OCI-LY1 (cell line): ENCODE results near the gene GPR21.

Experiments
- H2AFZ ChIP-seq: fragments of 200-600 bp; sonication (generic), shearing (Covaris generic); 2 replicates; pipeline ENCODE4 v1.6.0; 2014; ENCODE audit warnings: antibody characterized with exemption, mild to moderate bottlenecking, low read length
- H3F3A ChIP-seq: fragments of 200-600 bp; sonication (generic), shearing (Covaris generic); 2 replicates; pipeline ENCODE4 v1.6.0; 2014; ENCODE audit warnings: mild to moderate bottlenecking, antibody characterized with exemption, low read length, moderate library complexity; ENCODE audit not compliant: insufficient read depth
- H3K27ac ChIP-seq: fragments of 200-600 bp; sonication (generic); 2 replicates; pipeline ENCODE4 v1.5.1; 2014; ENCODE audit warnings: low read length, mixed run types, mild to moderate bottlenecking, low read depth; ENCODE audit not compliant: poor library complexity, severe bottlenecking
- H3K27me3 ChIP-seq: fragments of 200-600 bp; sonication (generic); 2 replicates; pipeline ENCODE4 v1.6.0; 2014; ENCODE audit warnings: antibody characterized with exemption, mild to moderate bottlenecking, low read length, moderate library complexity; ENCODE audit not compliant: insufficient read depth
- H3K36me3 ChIP-seq: fragments of 200-600 bp; sonication (generic); 2 replicates; pipeline ENCODE4 v1.6.1; 2014; ENCODE audit warnings: mild to moderate bottlenecking, antibody characterized with exemption, low read length, moderate library complexity, mixed read lengths; ENCODE audit not compliant: insufficient read depth
- H3K4me1 ChIP-seq: fragments of 200-600 bp; sonication (generic); 2 replicates; pipeline ENCODE4 v1.5.1; 2014; ENCODE audit warnings: mild to moderate bottlenecking, low read length, moderate library complexity; ENCODE audit not compliant: insufficient read depth, severe bottlenecking
- H3K4me2 ChIP-seq: fragments of 200-600 bp; sonication (generic), shearing (Covaris generic); 2 replicates; pipeline ENCODE4 v1.6.1; 2014; ENCODE audit warnings: low read length
- H3K4me3 ChIP-seq: fragments of 200-600 bp; sonication (generic); 2 replicates; pipeline ENCODE4 v1.5.1; 2014; ENCODE audit warnings: low read length, low read depth, mild to moderate bottlenecking, mixed read lengths; ENCODE audit not compliant: poor library complexity, severe bottlenecking
- H3K79me2 ChIP-seq: fragments of 200-600 bp; shearing (Covaris generic); 2 replicates; pipeline ENCODE4 v1.6.1; 2016; ENCODE audit warnings: mixed run types, low read length, mixed read lengths; ENCODE audit not compliant: insufficient read depth
- H3K9ac ChIP-seq: fragments of 200-600 bp; sonication (generic), shearing (Covaris generic); 2 replicates; pipeline ENCODE4 v1.6.1; 2014; ENCODE audit warnings: mild to moderate bottlenecking, low read length, mixed read lengths
- H3K9me2 ChIP-seq: fragments of 200-600 bp; sonication (generic), shearing (Covaris generic); 2 replicates; pipeline ENCODE4 v1.6.1; 2014; ENCODE audit warnings: low read depth, mild to moderate bottlenecking, low read length, mixed read lengths
- H3K9me3 ChIP-seq: fragments of 200-600 bp; shearing (Covaris generic); 2 replicates; pipeline ENCODE4 v1.6.1; 2014; ENCODE audit warnings: low read length, mixed read lengths
- H4K20me1 ChIP-seq: fragments of 200-600 bp; sonication (generic), shearing (Covaris generic); 2 replicates; pipeline ENCODE4 v1.6.0; 2016; ENCODE audit warnings: mild to moderate bottlenecking, low read length; ENCODE audit not compliant: insufficient read depth
- CTCF ChIP-seq: fragments of 200-600 bp; sonication (generic), shearing (Covaris generic); IDR thresholded peaks from 2 replicates; pipeline ENCODE4 v1.5.1; 2017; ENCODE audit warnings: mild to moderate bottlenecking, antibody characterized with exemption, low read length, moderate library complexity, mixed read lengths
- EZH2 ChIP-seq: fragments of 200-600 bp; sonication (generic), shearing (Covaris generic); IDR thresholded peaks from 2 replicates; pipeline ENCODE4 v1.8.0; 2017; ENCODE audit warnings: borderline replicate concordance, mixed run types, mild to moderate bottlenecking, antibody characterized with exemption, low read length, moderate library complexity, mixed read lengths

GPR21 gene

GRCh38 chr9:123043081-123043939 lies 9.8 kb downstream of the GPR21 start:
- H3K9me2 ChIP-seq, result no peaks in the 10 kb centered on the region
- no peaks in the 10 kb centered on the region for H3K9me3 ChIP-seq
- no peaks in the 10 kb centered on the region for H3F3A ChIP-seq
- H3K79me2 ChIP-seq, result no peaks in the 10 kb centered on the region
- peaks cover 34% of the 10 kb centered on the region for H3K36me3 ChIP-seq
- no peak overlapping the region for H3K9ac ChIP-seq
- H3K27ac ChIP-seq, result no peak overlapping the region
- H2AFZ ChIP-seq, result no peak overlapping the region
- no peak overlapping the region for H3K4me3 ChIP-seq
- TF ChIP-seq EZH2 (no peak), CTCF (no peak)
- H4K20me1 ChIP-seq, result no peaks in the 10 kb centered on the region
- H3K4me2 ChIP-seq, result no peak overlapping the region
- H3K27me3 ChIP-seq, result no peaks in the 10 kb centered on the region
- H3K4me1 ChIP-seq, result no peaks in the 10 kb centered on the region

GRCh38 chr9:123044586-123044985 lies 11.1 kb downstream of the GPR21 start:
- no peaks in the 10 kb centered on the region for H3F3A ChIP-seq
- no peaks in the 10 kb centered on the region for H3K79me2 ChIP-seq
- peaks cover 34% of the 10 kb centered on the region for H3K36me3 ChIP-seq
- no peak for TF ChIP-seq CTCF
- no peak for TF ChIP-seq EZH2
- no peaks in the 10 kb centered on the region for H3K9me2 ChIP-seq
- no peak overlapping the region for H3K4me3 ChIP-seq
- H3K27me3 ChIP-seq, result no peaks in the 10 kb centered on the region
- H3K9ac ChIP-seq, result no peak overlapping the region
- no peaks in the 10 kb centered on the region for H4K20me1 ChIP-seq
- no peak overlapping the region for H3K4me2 ChIP-seq
- H3K9me3 ChIP-seq, result no peaks in the 10 kb centered on the region
- no peaks in the 10 kb centered on the region for H3K4me1 ChIP-seq
- H2AFZ ChIP-seq, result no peak overlapping the region
- no peak overlapping the region for H3K27ac ChIP-seq

DNA sequence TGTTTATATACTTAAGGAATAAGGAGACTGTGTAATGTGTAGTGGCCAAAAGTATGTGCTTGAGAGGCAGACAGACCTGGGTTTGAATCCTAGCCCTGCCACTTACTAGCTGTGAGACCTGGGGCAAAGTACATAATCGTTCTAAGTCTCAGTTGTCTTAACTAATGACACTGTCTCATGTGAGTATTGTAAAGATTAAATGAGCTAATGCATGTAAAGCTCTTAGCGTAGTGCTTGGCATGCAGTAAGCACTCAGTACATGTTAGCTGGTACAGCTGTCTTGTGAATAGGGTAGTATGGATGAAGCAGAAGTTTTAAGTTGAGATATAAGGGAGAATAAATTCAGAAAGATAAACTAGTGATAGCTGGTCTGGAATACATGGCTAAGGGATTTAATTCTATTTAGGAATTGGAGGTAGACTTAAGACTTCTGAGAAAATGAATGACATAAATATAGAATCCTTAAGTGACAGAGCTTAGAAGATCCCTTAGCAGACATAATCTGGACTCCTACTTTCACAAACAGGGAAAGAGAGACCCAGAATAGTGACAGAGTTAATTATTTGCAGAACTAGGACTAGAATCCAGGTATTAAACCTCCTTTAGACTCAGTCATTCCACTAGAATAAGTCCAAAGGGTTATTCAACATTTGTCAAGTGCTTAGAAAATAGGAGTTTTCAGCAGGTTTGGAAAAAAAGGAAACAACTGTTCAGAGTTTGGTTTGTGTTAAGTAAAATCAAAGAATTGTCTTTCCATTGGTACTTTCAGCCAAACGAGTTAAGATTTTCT lies 13.1 kb downstream of the GPR21 start:
- H3K27ac ChIP-seq, result no peak overlapping the region
- H3K27me3 ChIP-seq, result no peaks in the 10 kb centered on the region
- H3K79me2 ChIP-seq, result no peaks in the 10 kb centered on the region
- peaks cover 21% of the 10 kb centered on the region for H3K36me3 ChIP-seq
- H3K9me3 ChIP-seq, result no peaks in the 10 kb centered on the region
- no peaks in the 10 kb centered on the region for H3K9me2 ChIP-seq
- H3K4me1 ChIP-seq, result no peaks in the 10 kb centered on the region
- no peaks in the 10 kb centered on the region for H3F3A ChIP-seq
- H3K9ac ChIP-seq, result no peak overlapping the region
- H4K20me1 ChIP-seq, result no peaks in the 10 kb centered on the region
- no peak overlapping the region for H3K4me3 ChIP-seq
- H3K4me2 ChIP-seq, result no peak overlapping the region
- no peak overlapping the region for H2AFZ ChIP-seq
- TF ChIP-seq EZH2 (no peak), CTCF (no peak)
